ENCODE data around the gene SLC37A1.

SLC37A1 gene

DNA sequence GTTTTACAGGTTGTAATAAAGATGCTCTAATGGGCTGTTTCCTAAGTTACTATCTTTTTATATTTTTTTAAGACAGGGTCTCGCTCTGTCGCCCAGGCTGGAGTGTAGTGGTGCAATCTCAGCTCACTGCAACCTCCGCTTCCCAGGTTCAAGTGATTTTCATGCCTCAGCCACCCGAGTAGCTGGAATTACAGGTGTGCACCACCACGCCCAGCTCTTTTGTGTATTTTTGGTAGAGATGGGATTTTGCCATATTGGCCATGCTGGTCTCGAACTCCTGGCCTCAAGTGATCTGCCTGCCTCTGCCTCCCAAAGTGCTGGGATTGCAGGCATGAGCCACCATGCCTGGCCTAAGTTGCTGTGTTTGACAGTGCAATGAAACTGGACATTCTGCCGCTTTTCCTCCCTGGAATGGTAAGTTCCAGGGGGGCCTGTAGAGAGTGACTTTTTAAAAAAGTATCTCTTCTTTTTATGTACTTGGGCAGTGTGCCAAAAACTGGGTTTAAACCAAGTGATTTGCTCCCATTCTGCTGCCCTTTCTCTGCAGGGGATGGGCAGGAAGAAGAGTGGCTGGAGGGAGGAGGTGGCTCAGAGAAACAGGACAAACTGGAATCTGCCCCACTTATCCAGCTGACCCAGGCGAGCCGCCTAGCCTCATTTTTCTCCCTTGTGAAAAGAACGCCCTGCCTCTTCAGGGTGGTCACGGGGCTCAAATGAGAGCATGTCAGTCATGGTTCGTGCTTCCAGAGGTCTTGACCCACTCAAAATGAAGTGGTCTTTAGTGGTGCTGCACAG is 2.3 kb downstream of the SLC37A1 start:
- TF ChIP-seq, protein P1, sequence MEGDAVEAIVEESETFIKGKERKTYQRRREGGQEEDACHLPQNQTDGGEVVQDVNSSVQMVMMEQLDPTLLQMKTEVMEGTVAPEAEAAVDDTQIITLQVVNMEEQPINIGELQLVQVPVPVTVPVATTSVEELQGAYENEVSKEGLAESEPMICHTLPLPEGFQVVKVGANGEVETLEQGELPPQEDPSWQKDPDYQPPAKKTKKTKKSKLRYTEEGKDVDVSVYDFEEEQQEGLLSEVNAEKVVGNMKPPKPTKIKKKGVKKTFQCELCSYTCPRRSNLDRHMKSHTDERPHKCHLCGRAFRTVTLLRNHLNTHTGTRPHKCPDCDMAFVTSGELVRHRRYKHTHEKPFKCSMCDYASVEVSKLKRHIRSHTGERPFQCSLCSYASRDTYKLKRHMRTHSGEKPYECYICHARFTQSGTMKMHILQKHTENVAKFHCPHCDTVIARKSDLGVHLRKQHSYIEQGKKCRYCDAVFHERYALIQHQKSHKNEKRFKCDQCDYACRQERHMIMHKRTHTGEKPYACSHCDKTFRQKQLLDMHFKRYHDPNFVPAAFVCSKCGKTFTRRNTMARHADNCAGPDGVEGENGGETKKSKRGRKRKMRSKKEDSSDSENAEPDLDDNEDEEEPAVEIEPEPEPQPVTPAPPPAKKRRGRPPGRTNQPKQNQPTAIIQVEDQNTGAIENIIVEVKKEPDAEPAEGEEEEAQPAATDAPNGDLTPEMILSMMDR (IDR thresholded peaks at IDR 0.05; ENCODE audit: low read depth, low read length), result no peak
- no peak overlapping the region for H3K4me3 ChIP-seq (ENCODE audit: low read depth, low read length)

DNA sequence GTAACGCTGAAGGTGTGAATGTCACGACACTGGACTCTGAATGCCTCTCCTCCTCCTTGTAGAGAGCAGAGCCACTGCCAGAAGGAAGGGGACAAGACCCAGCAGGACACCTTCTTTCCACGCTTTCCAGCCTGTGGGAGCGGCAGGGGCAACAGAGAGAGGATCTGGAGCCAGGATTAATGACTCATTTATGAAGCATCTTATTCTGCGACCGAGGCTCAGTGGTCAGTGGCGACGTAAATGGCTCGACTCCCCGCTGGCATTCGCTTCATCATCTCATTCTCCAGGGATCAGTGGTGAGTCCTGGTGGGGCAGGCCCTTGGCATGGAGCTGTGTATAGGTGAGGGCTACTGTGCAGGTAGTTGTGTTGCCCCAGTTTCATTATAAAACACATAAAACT is 4.6 kb downstream of the SLC37A1 start:
- H3K4me3 ChIP-seq (ENCODE audit: low read depth, low read length), result no peak overlapping the region
- TF ChIP-seq, protein P1 (IDR thresholded peaks at IDR 0.05; ENCODE audit: low read depth, low read length), result no peak

DNA sequence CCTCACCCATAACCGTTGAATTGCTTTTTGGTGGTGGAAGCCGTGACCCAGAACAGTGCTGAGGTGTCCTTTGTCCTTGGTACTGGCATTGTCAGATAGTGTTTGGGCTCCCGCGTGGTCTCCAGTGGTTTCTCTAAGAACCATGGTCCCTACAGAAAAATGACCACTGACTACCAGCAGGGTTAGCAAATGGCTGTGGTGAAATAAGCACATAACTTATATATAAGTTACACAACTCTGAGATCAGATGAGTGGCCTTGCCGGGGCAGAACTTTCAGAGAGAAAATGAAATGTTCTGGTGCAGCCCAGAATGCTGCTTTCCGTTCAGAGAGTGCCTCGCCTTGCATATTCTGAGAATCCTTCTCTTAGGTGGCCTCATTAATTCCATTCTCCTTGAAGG is 5.0 kb downstream of the SLC37A1 start:
- H3K4me3 ChIP-seq (ENCODE audit: low read depth, low read length), result no peak overlapping the region
- TF ChIP-seq, protein P1 (IDR thresholded peaks at IDR 0.05; ENCODE audit: low read depth, low read length), result no peak

DNA sequence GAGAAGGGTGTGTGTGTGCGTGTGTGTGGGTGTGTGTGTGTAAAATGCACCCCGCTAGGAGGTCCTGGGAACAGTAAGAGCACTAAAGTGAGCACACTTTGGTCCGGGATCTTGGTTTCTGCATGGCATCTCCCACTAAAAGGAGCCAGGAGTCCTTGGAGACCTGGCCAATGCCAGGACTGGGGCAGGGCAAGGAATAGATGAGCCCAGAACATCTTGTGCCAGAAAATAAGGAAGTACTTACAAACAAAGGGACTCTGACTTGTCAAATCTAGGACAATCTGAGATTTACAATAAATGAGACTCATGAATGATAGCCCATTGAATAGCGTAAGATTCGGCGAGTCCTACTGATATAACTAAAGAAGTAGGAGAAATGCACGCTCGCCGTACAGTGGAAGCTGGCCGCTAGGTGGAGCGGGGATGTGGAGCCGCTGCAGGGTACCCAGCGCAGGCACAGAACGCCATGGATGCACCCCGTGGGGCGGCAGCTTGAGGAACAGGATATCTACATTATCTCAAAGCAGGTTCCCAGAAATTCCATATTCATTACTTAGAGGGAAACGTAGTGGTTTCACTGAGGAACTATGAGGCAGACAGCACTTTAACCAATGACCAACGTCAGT is 7.1 kb downstream of the SLC37A1 start:
- TF ChIP-seq, protein P1 (IDR thresholded peaks at IDR 0.05; ENCODE audit: low read depth, low read length), result peak; percentile 23; the same call in 1 of the 2 replicates
- H3K4me3 ChIP-seq (ENCODE audit: low read depth, low read length), result no peak overlapping the region

DNA sequence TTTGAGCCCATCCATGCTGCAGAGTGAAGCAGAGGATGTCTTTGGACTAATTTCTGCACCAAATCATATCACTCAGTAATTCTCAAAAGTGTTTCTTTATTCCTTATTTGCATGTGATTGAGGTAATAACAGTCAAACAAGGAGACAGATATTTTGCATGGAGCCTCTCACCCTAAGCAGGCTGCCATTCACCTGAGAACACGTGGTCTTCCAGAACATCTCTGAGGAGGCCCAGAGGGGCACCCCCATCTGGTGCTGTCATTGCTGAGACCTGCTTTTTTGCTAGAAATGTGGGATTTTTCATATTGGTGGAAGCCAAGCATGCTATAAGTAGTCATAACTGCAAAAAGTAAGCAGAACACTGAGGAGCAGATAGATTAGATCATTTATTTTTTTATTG is 7.7 kb downstream of the SLC37A1 start:
- H3K4me3 ChIP-seq (ENCODE audit: low read depth, low read length), result no peak overlapping the region
- TF ChIP-seq, protein P1 (IDR thresholded peaks at IDR 0.05; ENCODE audit: low read depth, low read length), result no peak

DNA sequence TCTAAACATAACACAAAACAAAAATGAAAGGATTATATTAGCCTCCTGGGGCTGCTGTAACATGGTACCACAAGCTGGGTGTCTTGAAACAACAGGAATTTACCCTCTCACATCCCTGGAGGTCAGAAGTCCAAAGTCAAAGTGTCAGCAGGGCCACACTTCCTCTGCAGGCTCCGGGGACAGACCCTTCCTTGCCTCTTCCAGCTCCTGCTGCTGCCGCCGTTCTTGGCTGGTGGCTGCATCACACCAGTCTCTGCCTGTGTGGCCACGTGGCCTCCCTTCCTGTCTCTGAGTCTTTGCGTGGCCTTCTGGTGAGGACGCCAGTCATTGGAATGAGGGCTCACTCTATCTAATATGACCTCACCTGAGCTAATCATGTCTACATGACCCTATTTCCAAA is 8.2 kb downstream of the SLC37A1 start:
- H3K4me3 ChIP-seq (ENCODE audit: low read depth, low read length), result no peak overlapping the region
- TF ChIP-seq, protein P1 (IDR thresholded peaks at IDR 0.05; ENCODE audit: low read depth, low read length), result no peak

DNA sequence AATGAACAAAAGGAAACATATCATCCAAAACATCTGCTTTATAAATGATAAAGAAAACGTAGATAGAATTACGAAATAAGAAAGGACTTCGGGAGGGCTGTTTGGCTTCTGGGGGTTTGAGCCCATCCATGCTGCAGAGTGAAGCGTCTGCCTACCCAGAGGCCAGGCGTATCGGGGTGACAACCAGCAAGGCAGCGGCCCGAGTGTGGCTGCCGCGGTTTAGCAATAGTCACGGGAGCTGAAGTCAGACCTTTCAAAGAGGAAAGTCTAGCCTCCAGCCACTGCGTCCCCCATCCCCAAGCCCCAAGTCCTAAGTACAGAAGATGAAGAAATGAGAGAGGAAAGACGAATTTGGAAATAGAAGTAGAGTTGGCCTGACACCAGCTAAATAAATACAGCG is 8.6 kb downstream of the SLC37A1 start:
- TF ChIP-seq, protein P1 (IDR thresholded peaks at IDR 0.05; ENCODE audit: low read depth, low read length), result no peak
- H3K4me3 ChIP-seq (ENCODE audit: low read depth, low read length), result no peak overlapping the region
